A549 (cell line): ENCODE data around the gene ISLR2. TPM values are rescaled to one million over a fixed set of nuclear protein-coding genes. Genes with fewer than 3 reads are reported as not detected.

ENCODE experiments used
- ATAC-seq, 2 experiments: fragments of 200-7000 bp in 1 of 2; fragments of >200 bp in 1 of 2; cut with Nextera tagmentation in 1 of 2; cut with Tn5 transposase in 1 of 2; 3 replicates each; pipeline versions ENCODE4 v1.8.0 to v1.9.1; 2018 to 2020; ENCODE audit warnings: mild to moderate bottlenecking in 1 of 2, moderate library complexity in 1 of 2
- CTCF ChIA-PET: fragments of 300-600 bp; sonication (Branson Sonifier 250); formaldehyde crosslinking; extraction: SDS; loops from one replicate; lab custom pipeline; 2021; ENCODE audit warnings: antibody characterized with exemption, inconsistent platforms; lab: Yijun Ruan, JAX
- POLR2A ChIA-PET: fragments of 350-600 bp; formaldehyde crosslinking; extraction: SDS; loops from one replicate; lab custom pipeline; 2021; ENCODE audit warnings: antibody characterized with exemption, inconsistent platforms; lab: Yijun Ruan, JAX
- DNase-seq, 2 experiments: peaks; one replicate each; pipeline versions ENCODE4 v3.0.0 to v3.0.0-alpha.2; 2011 to 2016; ENCODE audit warnings: low read depth in 1 of 2, low spot score in 1 of 2
- FAIRE-seq: peaks from 2 replicates; lab custom pipeline; 2011; peaks lifted over from hg19 to GRCh38; lab: Jason Lieb, UNC
- H3K27ac ChIP-seq, 2 experiments: fragments of >200 bp; sonication (Bioruptor Twin); formaldehyde crosslinking; 3 replicates each; pipeline ENCODE4 v1.5.1; 2016 to 2017
- H3K4me1 ChIP-seq: fragments of >200 bp; sonication (Bioruptor Twin); formaldehyde crosslinking; 3 replicates; pipeline ENCODE4 v1.6.1; 2016
- H3K4me2 ChIP-seq: fragments of >200 bp; sonication (Bioruptor Twin); formaldehyde crosslinking; 3 replicates; pipeline ENCODE4 v1.6.1; 2016
- H3K4me3 ChIP-seq: fragments of >200 bp; sonication (Bioruptor Twin); formaldehyde crosslinking; 3 replicates; pipeline ENCODE4 v1.5.1; 2016
- H3K9me3 ChIP-seq: fragments of >200 bp; sonication (Bioruptor Twin); formaldehyde crosslinking; 3 replicates; pipeline ENCODE4 v1.6.1; 2016
- CBX2 ChIP-seq: fragments of 200-600 bp; sonication (generic); IDR thresholded peaks from 2 replicates; pipeline ENCODE4 v1.6.1; 2016; ENCODE audit warnings: low read depth, mild to moderate bottlenecking, borderline replicate concordance
- CBX8 ChIP-seq: fragments of 200-600 bp; sonication (generic); IDR thresholded peaks from 2 replicates; pipeline ENCODE4 v1.6.1; 2016
- CEBPB ChIP-seq, 2 experiments: fragments of >200 bp in 1 of 2; sonication (Bioruptor Twin) in 1 of 2; formaldehyde crosslinking in 1 of 2; IDR thresholded peaks; 2 replicates each; pipeline ENCODE4 v1.6.1; 2012 to 2016
- CHD2 ChIP-seq: fragments of 150-350 bp; IDR thresholded peaks from 2 replicates; pipeline ENCODE4 v1.6.1; 2014; ENCODE audit warnings: low read length; ENCODE audit not compliant: partially characterized antibody
- EHF ChIP-seq: fragments of 250-450 bp; sonication (Bioruptor Pico); IDR thresholded peaks from 2 replicates; pipeline ENCODE4 v1.5.0; 2020; ENCODE audit warnings: mild to moderate bottlenecking
- EHMT2 ChIP-seq: fragments of 200-600 bp; sonication (generic); IDR thresholded peaks from 2 replicates; pipeline ENCODE4 v1.6.1; 2016; ENCODE audit warnings: antibody characterized with exemption, low read depth, mild to moderate bottlenecking, moderate library complexity
- FOSL2 ChIP-seq, 2 experiments: fragments of 450-650 bp in 1 of 2; fragments of >200 bp in 1 of 2; sonication (Bioruptor Twin) in 1 of 2; formaldehyde crosslinking; IDR thresholded peaks; 2 replicates each; pipeline versions ENCODE4 v1.5.0 to v1.6.1; 2016 to 2020; ENCODE audit warnings: mild to moderate bottlenecking in 1 of 2, moderate library complexity in 1 of 2
- FOXS1 ChIP-seq: fragments of 250-450 bp; sonication (Bioruptor Pico); IDR thresholded peaks from 2 replicates; pipeline ENCODE4 v1.5.0; 2020; ENCODE audit warnings: mild to moderate bottlenecking, moderate library complexity
- HOXA7 ChIP-seq: fragments of 250-450 bp; sonication (Bioruptor Pico); IDR thresholded peaks from 2 replicates; pipeline ENCODE4 v1.5.0; 2020; ENCODE audit warnings: mild to moderate bottlenecking, moderate library complexity
- JUN ChIP-seq, 2 experiments: fragments of >200 bp; sonication (Bioruptor Twin); formaldehyde crosslinking; IDR thresholded peaks; 2 replicates in 1 of 2; 3 replicates in 1 of 2; pipeline ENCODE4 v1.6.1; 2016 to 2017
- JUNB ChIP-seq: fragments of >200 bp; sonication (Bioruptor Twin); formaldehyde crosslinking; IDR thresholded peaks from 2 replicates; pipeline ENCODE4 v1.6.1; 2016
- KDM5A ChIP-seq: fragments of 200-600 bp; sonication (generic); IDR thresholded peaks from 2 replicates; pipeline ENCODE4 v1.6.1; 2016; ENCODE audit warnings: antibody characterized with exemption, mild to moderate bottlenecking
- MAFK ChIP-seq: fragments of 450-650 bp; IDR thresholded peaks from 2 replicates; pipeline ENCODE4 v1.6.1; 2014; ENCODE audit not compliant: partially characterized antibody
- NR3C1 ChIP-seq: fragments of >200 bp; sonication (Bioruptor Twin); formaldehyde crosslinking; IDR thresholded peaks from 3 replicates; pipeline ENCODE4 v1.6.1; 2017
- PHF8 ChIP-seq: fragments of 200-600 bp; sonication (generic); IDR thresholded peaks from 2 replicates; pipeline ENCODE4 v1.6.1; 2016; ENCODE audit warnings: low read depth, mild to moderate bottlenecking, antibody characterized with exemption, moderate library complexity, borderline replicate concordance
- POLR2A ChIP-seq: IDR thresholded peaks from 2 replicates; pipeline ENCODE4 v1.6.1; 2012; ENCODE audit warnings: mild to moderate bottlenecking, low read length
- POLR2AphosphoS2 ChIP-seq: conservative IDR thresholded peaks from 2 replicates; pipeline ENCODE4 v1.6.1; 2012; ENCODE audit warnings: low read length, improper control_type of control experiment, inconsistent platforms
- RAD21 ChIP-seq, 2 experiments: fragments of >200 bp in 1 of 2; sonication (Bioruptor Twin) in 1 of 2; formaldehyde crosslinking in 1 of 2; IDR thresholded peaks in 1 of 2; conservative IDR thresholded peaks in 1 of 2; 2 replicates in 1 of 2; 3 replicates in 1 of 2; pipeline ENCODE4 v1.6.1; 2012 to 2018; ENCODE audit warnings: inconsistent platforms in 1 of 2
- RCOR1 ChIP-seq: fragments of 150-350 bp; IDR thresholded peaks from 2 replicates; pipeline ENCODE4 v1.6.1; 2014; ENCODE audit warnings: antibody characterized with exemption, low read length, low read depth
- RFX5 ChIP-seq: fragments of 450-650 bp; IDR thresholded peaks from 2 replicates; pipeline ENCODE4 v1.7.1; 2014; ENCODE audit warnings: antibody characterized with exemption, mild to moderate bottlenecking, moderate library complexity
- RNF2 ChIP-seq: fragments of 200-600 bp; sonication (generic); IDR thresholded peaks from 2 replicates; pipeline ENCODE4 v1.6.1; 2016; ENCODE audit warnings: low read depth, mild to moderate bottlenecking, antibody characterized with exemption, moderate library complexity, borderline replicate concordance
- ZC3H11A ChIP-seq: fragments of 450-650 bp; IDR thresholded peaks from 2 replicates; pipeline ENCODE4 v1.6.1; 2014; ENCODE audit warnings: antibody characterized with exemption, mild to moderate bottlenecking
- ZFP36 ChIP-seq: fragments of 450-650 bp; IDR thresholded peaks from 2 replicates; pipeline ENCODE4 v1.6.1; 2014; ENCODE audit warnings: borderline replicate concordance; ENCODE audit not compliant: partially characterized antibody
- ZSCAN20 ChIP-seq: fragments of 250-450 bp; sonication (Bioruptor Pico); IDR thresholded peaks from 2 replicates; pipeline ENCODE4 v1.8.0; 2022; ENCODE audit warnings: mild to moderate bottlenecking, moderate library complexity
- WGBS: methylation state at CpG from one replicate; pipeline ENCODE4 v1.1.6; 2017; ENCODE audit errors: missing lambda C conversion rate; 5-methylcytosine and 5-hydroxymethylcytosine counted together
- polyA plus RNA-seq, 4 experiments: library from polyadenylated mRNA; depleted of rRNA in 3 of 4; stranded (reverse); fragments of >200 nt; fragmentation: RNase III in 1 of 4; extraction: RNeasy Plus Mini Kit Qiagen cat#74134 plus additional on column Dnase treatment in 1 of 4; gene quantifications; 2 replicates in 3 of 4; 3 replicates in 1 of 4; pipeline ENCODE4 v1.2.3, GENCODE V29; 2011 to 2017
- TF ChIP-seq, protein P1 (sequence below): fragments of >200 bp; sonication (Bioruptor Twin); formaldehyde crosslinking; IDR thresholded peaks from 3 replicates; pipeline ENCODE4 v1.6.1; 2016
- TF ChIP-seq, protein P2 (sequence below): IDR thresholded peaks from 2 replicates; pipeline ENCODE4 v1.6.1; 2012; ENCODE audit warnings: low read depth, borderline replicate concordance
- TF ChIP-seq, protein P3 (sequence below): fragments of 150-350 bp; IDR thresholded peaks from 2 replicates; pipeline ENCODE4 v1.6.1; 2014; ENCODE audit warnings: low read depth, mild to moderate bottlenecking, low read length
- TF ChIP-seq, protein P4 (sequence below): fragments of 450-650 bp; IDR thresholded peaks from 2 replicates; pipeline ENCODE4 v1.6.1; 2014; ENCODE audit warnings: antibody characterized with exemption
- TF ChIP-seq, protein P5 (sequence below): fragments of >200 bp; sonication (Bioruptor Twin); formaldehyde crosslinking; IDR thresholded peaks from 2 replicates; pipeline ENCODE4 v1.6.1; 2016

The ISLR2 gene
- polyA plus RNA-seq, 2 of the 4 experiments (the other 2 are of a cell fraction): 0.12 to 0.17 TPM

DNA sequence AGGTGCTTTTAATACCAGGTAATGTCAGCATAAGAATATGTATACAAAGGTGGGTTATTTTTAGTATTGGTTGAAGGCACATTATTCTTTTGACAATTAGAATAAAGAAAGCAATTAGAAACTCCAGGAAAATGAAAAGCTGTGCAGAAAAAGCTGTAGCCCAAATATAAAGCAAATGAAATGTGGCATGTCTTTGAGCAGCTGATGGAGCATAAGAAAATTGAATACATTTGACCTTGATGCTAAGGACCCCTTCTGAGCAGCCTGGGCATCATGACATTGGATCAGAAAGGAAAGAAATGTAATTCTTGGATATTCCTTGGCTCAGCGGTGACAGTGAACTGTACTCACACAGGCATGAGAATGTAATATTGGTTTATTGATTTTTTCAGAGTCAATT lies 35.1 kb downstream of the ISLR2 start (continued):
- TF ChIP-seq, protein P1, sequence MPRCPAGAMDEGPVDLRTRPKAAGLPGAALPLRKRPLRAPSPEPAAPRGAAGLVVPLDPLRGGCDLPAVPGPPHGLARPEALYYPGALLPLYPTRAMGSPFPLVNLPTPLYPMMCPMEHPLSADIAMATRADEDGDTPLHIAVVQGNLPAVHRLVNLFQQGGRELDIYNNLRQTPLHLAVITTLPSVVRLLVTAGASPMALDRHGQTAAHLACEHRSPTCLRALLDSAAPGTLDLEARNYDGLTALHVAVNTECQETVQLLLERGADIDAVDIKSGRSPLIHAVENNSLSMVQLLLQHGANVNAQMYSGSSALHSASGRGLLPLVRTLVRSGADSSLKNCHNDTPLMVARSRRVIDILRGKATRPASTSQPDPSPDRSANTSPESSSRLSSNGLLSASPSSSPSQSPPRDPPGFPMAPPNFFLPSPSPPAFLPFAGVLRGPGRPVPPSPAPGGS: no peak
- TF ChIP-seq HOXA7 (CRISPR knock-in tag) (no peak), CBX8 (no peak), POLR2A (no peak), JUN (IDR thresholded peaks at IDR 0.05) (no peak)
- TF ChIP-seq, protein P2, sequence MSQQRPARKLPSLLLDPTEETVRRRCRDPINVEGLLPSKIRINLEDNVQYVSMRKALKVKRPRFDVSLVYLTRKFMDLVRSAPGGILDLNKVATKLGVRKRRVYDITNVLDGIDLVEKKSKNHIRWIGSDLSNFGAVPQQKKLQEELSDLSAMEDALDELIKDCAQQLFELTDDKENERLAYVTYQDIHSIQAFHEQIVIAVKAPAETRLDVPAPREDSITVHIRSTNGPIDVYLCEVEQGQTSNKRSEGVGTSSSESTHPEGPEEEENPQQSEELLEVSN: no peak
- TF ChIP-seq, all 56 proteins: peak for 0

DNA sequence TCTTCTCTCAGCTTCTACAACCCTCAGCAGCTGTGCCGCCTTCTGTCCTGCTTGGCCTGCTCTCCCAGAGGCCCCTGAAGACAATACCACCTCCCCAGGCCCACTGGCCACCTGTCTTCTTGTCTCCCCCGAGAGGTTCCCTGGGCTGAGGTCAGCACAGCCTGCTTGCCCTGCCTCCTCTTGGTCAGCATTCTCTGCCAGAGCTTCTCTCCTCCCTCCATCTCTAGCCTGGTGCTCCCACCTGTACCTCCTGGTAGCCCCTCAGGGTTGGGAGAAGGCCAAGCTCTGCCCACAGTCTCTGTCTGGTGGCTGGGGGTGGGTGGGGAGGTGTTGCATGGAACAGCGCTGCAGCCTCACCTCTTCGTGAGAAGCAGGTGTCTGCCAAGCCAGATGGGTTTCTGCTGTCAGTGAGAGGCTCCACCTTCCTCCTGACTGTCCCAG lies 37.5 kb downstream of the ISLR2 start:
- no peak overlapping the region for H3K4me3 ChIP-seq
- 76% methylated on average over 4 of the region's 4 CpGs for WGBS
- DNase-seq: no peak
- no peak for TF ChIP-seq ZSCAN20 (CRISPR knock-in tag)
- no peak for TF ChIP-seq NR3C1
- TF ChIP-seq KDM5A: no peak
- no peak for TF ChIP-seq JUNB
- TF ChIP-seq CBX2: no peak
- TF ChIP-seq FOXS1 (CRISPR knock-in tag): no peak
- TF ChIP-seq RFX5: no peak
- TF ChIP-seq EHF (CRISPR knock-in tag): no peak
- TF ChIP-seq, protein P3, sequence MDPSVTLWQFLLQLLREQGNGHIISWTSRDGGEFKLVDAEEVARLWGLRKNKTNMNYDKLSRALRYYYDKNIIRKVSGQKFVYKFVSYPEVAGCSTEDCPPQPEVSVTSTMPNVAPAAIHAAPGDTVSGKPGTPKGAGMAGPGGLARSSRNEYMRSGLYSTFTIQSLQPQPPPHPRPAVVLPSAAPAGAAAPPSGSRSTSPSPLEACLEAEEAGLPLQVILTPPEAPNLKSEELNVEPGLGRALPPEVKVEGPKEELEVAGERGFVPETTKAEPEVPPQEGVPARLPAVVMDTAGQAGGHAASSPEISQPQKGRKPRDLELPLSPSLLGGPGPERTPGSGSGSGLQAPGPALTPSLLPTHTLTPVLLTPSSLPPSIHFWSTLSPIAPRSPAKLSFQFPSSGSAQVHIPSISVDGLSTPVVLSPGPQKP: no peak
- TF ChIP-seq EHMT2: no peak
- TF ChIP-seq MAFK: no peak
- no peak for TF ChIP-seq ZFP36
- no peak for TF ChIP-seq FOSL2 (IDR thresholded peaks at IDR 0.05)
- TF ChIP-seq FOSL2 (CRISPR knock-in tag; IDR thresholded peaks at IDR 0.05): no peak
- TF ChIP-seq, protein P2: no peak
- TF ChIP-seq CEBPB (IDR thresholded peaks at IDR 0.05): no peak
- TF ChIP-seq HOXA7 (CRISPR knock-in tag): no peak
- TF ChIP-seq, protein P4, sequence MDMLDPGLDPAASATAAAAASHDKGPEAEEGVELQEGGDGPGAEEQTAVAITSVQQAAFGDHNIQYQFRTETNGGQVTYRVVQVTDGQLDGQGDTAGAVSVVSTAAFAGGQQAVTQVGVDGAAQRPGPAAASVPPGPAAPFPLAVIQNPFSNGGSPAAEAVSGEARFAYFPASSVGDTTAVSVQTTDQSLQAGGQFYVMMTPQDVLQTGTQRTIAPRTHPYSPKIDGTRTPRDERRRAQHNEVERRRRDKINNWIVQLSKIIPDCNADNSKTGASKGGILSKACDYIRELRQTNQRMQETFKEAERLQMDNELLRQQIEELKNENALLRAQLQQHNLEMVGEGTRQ: no peak
- no peak for TF ChIP-seq ZC3H11A
- TF ChIP-seq, all 56 proteins: peak for 0
- H3K4me2 ChIP-seq: no peak overlapping the region
- peaks cover 3% of the 10 kb centered on the region; the same call in 2 of the 3 replicates for H3K4me1 ChIP-seq
- H3K9me3 ChIP-seq: no peaks in the 10 kb centered on the region
- ChIA-PET POLR2A (no interaction called here), CTCF (no interaction called here)
- no peak for FAIRE-seq
- ATAC-seq: no peak
- H3K27ac ChIP-seq: no peak overlapping the region

DNA sequence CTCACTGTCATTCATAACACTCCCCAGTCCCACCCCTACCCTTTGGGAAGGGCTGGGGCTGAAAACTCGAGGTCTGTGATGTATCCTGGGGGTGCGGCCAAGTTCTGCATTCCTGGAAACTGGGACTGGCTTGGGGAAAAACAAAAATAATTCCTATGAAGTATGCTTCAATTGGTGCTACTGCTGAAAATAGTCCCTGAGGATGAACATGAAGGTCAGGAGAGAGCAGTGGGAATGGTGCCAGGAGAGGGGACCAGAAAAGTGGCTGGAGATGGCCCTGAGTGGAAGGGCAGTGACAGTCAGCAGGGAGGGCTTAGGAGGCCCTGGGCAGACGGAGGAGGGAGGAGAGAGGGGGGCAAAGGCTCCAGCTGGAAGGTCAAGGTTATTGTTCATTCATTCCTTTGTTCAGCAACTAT lies 38.3 kb downstream of the ISLR2 start:
- POLR2A ChIA-PET: no interaction called here
- peaks cover 11% of the 10 kb centered on the region for H3K4me1 ChIP-seq
- CTCF ChIA-PET: interaction anchor here (0.7 to 2.2 kb wide), 3 partner anchors 11 to 133 kb away, joined by 3 to 5 read pairs (median 3); no protein-coding TSS in a partner anchor

More for the DNA sequence above, 38.3 kb downstream of the ISLR2 start:
- no peaks in the 10 kb centered on the region for H3K9me3 ChIP-seq
- no peak overlapping the region for H3K27ac ChIP-seq
- TF ChIP-seq ZSCAN20 (CRISPR knock-in tag) (no peak), POLR2AphosphoS2 (no peak), HOXA7 (CRISPR knock-in tag) (no peak), RCOR1 (no peak), PHF8 (no peak), CHD2 (no peak), RNF2 (no peak), POLR2A (no peak), CBX8 (no peak), RAD21 (conservative IDR thresholded peaks at IDR 0.05 in 1 of 2, IDR thresholded peaks at IDR 0.05 in 1 of 2) (no peak)
- TF ChIP-seq, protein P1: no peak
- TF ChIP-seq, protein P5, sequence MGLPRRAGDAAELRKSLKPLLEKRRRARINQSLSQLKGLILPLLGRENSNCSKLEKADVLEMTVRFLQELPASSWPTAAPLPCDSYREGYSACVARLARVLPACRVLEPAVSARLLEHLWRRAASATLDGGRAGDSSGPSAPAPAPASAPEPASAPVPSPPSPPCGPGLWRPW: no peak
- WGBS: 42% methylated on average over 3 of the region's 3 CpGs
- FAIRE-seq: no peak
- no peak for DNase-seq
- no peak overlapping the region for H3K4me2 ChIP-seq
- no peak overlapping the region for H3K4me3 ChIP-seq
- ATAC-seq: no peak
